GM08714 (cell line): ENCODE results near the gene SLFNL1.

Source experiments
- H3K4me3 ChIP-seq: fragments of 200-500 bp; sonication (Bioruptor generic); 2 replicates; pipeline ENCODE4 v1.5.1; 2014; ENCODE audit warnings: mild to moderate bottlenecking, low read length, inconsistent platforms
- ZNF274 ChIP-seq: IDR thresholded peaks from 2 replicates; pipeline ENCODE4 v1.6.1; 2012; ENCODE audit warnings: mild to moderate bottlenecking, low read depth, low read length

Gene SLFNL1

DNA sequence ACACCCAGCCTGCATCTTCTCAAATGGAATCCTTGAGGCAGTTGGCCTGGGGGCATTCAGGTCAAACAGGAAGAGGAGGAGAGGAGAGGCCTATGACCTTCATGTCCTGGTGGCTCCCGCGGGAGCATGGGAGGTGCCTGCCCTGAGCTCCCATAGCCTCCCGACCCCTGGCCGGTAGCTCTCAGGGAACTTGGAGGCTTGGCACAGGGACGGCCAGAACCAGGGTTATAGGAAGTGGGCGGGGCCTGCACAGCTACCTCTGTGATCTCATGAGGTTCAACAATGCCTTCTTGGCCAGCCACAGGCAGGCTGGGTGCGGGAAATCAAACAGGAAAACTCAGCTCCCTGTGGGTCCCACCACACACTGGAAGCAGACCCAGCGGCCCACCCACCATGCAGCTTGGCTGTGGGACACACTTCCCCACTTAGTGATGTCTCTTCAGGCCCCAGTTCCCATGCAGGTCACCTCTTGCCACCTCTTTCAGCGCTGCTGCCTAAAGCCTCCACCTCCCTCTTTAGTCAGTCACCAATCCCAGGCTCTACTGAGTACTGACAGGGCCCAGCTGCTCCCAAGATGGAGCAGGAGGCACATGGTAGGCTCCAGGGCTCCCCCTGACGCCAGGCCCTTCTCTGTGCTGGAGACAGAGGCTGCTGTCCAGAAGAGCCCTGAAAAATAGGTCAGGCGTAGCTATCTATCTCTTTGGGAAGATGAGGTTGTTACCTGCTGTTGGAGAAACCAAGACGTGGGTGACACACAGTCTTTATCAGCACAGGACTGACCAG lies at the start of gene SLFNL1:
Gene SLFNL1 (minus strand): TSS at position 200 of the 783 bp plus-strand sequence. CDS start 1,065 bp downstream, outside the sequence.
- TF ChIP-seq ZNF274, result no peak
- H3K4me3 ChIP-seq, result no peak within 1 kb of the TSS

DNA sequence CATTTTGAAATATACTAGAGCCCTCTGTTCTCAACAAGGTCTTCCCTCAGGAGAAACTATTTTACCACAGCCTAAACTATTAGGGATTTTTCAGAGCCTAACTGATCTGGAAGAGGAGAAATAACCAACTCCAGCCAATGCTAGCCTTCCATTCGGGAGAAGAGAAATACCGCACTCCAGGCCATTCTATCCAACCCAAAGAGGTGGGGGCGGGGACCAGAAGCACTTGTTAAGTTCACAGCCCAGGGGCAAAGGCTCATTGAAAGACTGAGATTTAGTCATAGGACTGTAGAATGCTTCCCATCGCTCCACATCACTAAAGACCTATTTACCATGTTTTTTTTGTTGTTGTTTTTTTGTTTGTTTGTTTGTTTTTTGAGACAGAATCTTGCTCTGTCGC lies 35.4 kb upstream of the SLFNL1 start:
- H3K4me3 ChIP-seq, result no peak overlapping the region
- no peak for TF ChIP-seq ZNF274

- TF ChIP-seq ZNF274, result no peak
- H3K4me3 ChIP-seq, result no peak overlapping the region
Observed at GRCh38 chr1:41053316-41053715, 31.8 kb upstream of the SLFNL1 start.

DNA sequence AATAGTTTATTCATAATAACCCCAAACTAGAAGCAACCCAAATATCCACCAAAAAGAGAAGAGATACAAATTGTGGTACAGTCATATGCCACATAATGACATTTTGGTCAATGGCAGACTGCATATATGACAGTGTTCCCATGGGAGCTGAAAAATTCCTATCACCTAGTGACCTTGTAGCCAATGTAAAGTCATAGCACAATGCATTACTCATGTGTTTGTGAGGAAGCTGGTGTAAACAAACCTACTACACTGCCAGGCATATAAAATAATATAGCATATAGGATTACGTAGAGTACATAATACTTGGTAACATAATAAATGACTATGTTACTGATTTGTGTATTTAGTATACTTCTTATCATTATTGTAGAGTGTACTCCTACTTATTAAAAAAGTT lies 29.5 kb upstream of the SLFNL1 start:
- TF ChIP-seq ZNF274, result no peak
- no peak overlapping the region for H3K4me3 ChIP-seq

DNA sequence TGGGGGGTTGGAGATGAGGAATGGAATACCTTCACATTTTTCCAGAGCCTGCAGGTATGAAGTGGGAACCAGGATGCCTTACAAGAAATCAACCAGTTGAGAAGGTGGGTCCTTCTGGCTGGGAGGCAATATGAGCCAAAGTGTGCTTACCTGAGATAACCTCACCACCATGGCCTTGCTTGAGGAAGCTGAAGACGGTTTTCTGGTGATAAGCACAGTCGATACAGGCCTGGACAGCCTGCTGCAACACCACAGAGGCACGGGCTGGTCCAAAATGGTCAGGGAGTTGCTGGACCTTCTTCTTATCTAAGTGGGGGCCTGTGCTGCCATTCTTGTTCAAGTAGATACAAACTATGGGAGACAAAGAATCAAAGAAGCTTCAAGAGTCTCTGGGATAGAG lies 27.0 kb upstream of the SLFNL1 start:
- no peak overlapping the region for H3K4me3 ChIP-seq
- no peak for TF ChIP-seq ZNF274

- no peak for TF ChIP-seq ZNF274
- no peak overlapping the region for H3K4me3 ChIP-seq
Observed at GRCh38 chr1:41046347-41046775, 24.8 kb upstream of the SLFNL1 start.

- H3K4me3 ChIP-seq, result no peak overlapping the region
- TF ChIP-seq ZNF274, result no peak
Observed at GRCh38 chr1:41045740-41046139, 24.2 kb upstream of the SLFNL1 start.

DNA sequence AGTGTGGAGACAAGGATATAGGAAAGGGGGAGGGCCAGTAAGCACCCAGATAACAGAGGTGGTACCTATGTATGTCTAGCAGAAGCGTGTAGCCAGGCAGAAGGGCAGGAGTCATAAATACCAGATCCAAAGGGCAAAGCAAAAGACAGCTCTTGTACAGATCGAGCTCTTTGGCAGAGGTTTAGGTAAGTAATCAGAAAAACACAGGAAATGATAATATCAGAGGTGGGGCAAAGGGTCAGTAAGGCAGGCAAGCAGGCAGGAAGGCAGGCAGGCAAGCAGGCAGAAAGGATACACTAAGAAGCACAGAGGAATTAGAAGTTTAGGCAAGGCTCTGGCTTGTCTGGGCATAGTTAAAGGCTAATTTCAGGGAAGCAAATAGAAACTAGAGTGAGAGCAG lies 22.7 kb upstream of the SLFNL1 start:
- no peak overlapping the region for H3K4me3 ChIP-seq
- TF ChIP-seq ZNF274, result no peak

GRCh38 chr1:41041614-41042270 lies 20.2 kb upstream of the SLFNL1 start:
- no peak for TF ChIP-seq ZNF274
- H3K4me3 ChIP-seq, result no peak overlapping the region

- no peak overlapping the region for H3K4me3 ChIP-seq
- no peak for TF ChIP-seq ZNF274
Observed at GRCh38 chr1:41038110-41038509, 16.6 kb upstream of the SLFNL1 start.

GRCh38 chr1:41037116-41037903 lies 15.8 kb upstream of the SLFNL1 start:
- no peak overlapping the region for H3K4me3 ChIP-seq
- TF ChIP-seq ZNF274, result no peak

DNA sequence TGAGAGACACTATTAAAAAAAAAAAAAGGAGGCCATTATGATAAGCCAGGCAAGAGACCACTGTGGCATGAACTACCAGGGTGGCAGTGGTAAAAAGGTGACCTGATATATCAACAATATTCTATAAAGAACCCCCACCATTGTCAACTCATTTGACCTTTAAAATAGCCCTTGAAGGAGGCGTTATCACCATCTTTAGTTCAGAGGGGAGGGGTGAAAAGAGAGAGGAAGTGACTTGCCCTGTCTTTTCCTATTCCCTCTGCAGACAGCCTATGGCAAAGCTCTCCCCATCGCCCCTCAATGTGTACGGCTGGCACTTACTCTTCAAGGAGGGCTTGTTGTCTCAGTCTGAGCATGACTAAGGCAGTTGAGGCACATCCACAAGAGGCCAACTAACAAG lies 11.7 kb upstream of the SLFNL1 start:
- no peak overlapping the region for H3K4me3 ChIP-seq
- TF ChIP-seq ZNF274, result no peak

DNA sequence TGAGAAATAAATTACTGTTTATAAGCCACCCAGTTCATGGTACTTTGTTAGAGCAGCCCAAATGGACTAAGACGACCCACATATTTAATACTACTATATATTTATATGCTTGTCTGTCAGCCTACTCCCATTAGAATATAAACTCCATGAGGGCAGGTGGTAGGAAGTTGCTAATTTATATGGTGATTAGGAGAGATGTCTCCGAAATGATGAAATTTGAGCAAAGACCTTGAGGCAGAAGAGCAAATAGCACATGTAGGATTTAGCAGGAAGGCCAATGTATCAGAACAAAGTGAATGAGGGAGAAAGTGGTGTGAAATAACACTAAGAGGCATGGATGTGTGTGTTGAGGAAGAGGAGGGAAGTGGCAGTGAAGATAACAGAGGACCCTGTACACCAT lies 10.6 kb upstream of the SLFNL1 start:
- H3K4me3 ChIP-seq, result no peak overlapping the region
- TF ChIP-seq ZNF274, result no peak

DNA sequence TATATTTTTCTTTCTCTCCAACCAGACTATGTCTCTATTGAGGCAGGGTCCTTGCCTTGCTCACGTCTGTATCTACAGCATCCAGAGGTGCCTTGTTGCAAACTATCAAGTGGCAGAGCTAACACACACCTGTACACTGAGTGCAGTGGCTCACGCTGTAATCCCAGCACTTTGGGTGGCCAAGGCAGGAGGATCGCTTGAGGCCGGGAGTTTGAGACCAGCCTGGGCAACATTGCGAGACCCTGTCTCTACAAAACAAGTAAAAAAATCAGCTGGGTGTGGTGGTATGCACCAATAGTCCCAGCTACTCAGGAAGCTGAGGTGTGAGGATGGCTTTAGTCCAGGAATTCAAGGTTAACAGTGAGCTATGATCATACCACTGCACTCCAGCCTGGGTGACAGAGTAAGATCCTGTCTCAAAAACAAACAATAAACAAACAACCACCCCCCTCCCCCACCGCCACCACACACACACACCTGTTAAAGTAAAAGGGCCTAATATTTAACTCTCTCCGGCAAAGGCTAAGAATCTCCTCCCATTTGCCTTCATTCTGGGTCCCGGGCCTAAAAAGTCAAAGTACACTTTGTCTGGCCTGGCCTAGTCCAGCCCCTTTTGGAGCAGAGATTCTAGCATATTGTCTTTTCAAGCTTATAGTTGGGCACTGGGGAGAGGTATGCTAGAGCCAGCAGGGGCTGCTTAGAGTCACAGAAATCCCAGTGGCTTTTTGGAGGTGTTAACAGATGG lies 9.5 kb upstream of the SLFNL1 start:
- H3K4me3 ChIP-seq, result no peak overlapping the region
- no peak for TF ChIP-seq ZNF274
